Body of pancreas (tissue), 4 donors: Measurements from ENCODE around the gene KRT1.

ENCODE experiments used
- CTCF ChIP-seq, 7 experiments: fragments of 450-650 bp in 4 of 7; fragments of 200-600 bp in 3 of 7; sonication (generic) in 3 of 7; IDR thresholded peaks; one replicate each; pipeline ENCODE4 v1.5.1; 2016 to 2019; ENCODE audit warnings: antibody characterized with exemption in 7 of 7
- POLR2A ChIP-seq, 3 donors: fragments of 450-650 bp; IDR thresholded peaks; one replicate each; pipeline ENCODE4 v1.6.1; 2016; ENCODE audit warnings: antibody characterized with exemption in 3 of 3, mild to moderate bottlenecking in 2 of 3

- TF ChIP-seq CTCF (IDR thresholded peaks at IDR 0.05) (no peak), POLR2A (IDR thresholded peaks at IDR 0.05) (no peak)
Measured at GRCh38 chr12:52685406-52685890, 5.2 kb upstream of the KRT1 start.
